ENCODE results near the gene MRPS25.

MRPS25 gene

DNA sequence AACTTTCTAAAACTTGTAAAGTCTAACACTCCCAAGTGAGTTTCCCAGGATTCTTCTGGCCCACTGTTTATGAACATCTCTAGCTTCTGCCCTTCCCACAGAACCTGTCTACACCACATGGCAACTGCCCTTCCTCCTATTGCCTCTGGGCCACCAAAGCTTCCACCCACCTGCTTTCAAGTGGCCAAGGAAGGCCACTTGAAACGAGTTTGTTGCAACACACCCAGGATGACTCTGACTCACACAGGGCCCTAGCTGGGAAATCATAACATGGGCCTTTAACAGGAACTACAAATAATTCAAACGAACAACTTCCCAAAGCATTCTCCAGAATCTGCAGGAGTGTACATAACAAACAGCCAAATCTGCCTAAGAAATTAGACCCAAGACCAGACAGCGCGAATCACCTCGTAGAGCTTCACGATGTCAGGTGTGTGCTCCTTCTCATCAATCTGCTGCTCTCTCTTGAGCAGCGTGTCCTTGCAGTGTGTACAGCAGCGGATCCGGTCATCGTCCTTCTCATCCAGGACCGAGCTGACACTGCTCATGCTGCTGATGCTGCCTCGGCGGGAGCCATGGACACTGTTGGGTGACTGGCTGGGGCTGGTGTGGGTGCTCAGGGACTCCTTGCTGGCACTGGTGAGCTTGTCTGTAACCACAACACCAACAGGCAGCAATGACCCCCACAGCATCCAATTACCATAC, 17.0 kb upstream of the MRPS25 start:
- no peak for DNase-seq (ENCODE audit: low read depth)

DNA sequence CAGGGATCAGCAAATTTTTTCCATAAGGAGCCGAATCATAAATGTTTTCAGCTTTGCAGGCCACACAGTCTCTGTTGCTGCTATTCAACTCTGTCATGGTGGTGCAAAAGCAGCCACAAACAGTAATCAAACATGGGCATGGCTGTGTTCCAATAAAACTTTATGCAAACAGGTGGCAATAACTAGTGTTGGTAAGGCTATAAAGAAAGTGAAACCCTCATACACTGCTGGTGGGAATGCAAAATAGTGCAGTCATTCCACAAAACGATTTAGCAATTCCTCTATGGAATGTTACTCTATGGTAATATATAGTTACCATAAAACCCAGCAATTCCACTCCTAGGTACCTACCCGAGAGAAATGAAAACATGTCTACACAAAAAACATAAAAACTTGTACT, 14.0 kb upstream of the MRPS25 start:
- DNase-seq (ENCODE audit: low read depth) = no peak

GRCh38 chr3:15074500-15074899, 9.4 kb upstream of the MRPS25 start:
- no peak for DNase-seq (ENCODE audit: low read depth)

DNA sequence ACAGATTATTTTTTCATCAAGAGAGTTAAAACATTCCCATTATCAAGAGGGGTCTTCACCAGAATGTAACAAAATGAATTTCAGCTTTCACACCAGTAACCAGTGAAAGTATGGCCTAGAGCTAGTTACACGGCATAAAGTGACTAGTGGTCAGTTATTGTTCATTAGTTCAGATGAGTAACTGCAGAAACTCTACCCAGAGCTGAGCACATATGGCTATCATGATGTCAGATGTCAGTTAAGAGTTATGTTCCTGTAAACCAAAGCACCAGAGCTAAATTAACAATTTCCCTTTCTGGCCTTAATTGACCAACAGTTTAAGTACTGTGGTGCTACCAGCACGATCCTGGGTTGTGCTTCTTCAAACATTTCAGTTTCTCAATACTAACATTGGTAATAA, 6.6 kb upstream of the MRPS25 start:
- no peak for DNase-seq (ENCODE audit: low read depth)

- no peak for DNase-seq (ENCODE audit: low read depth)
Observed at GRCh38 chr3:15069441-15069840, 4.3 kb upstream of the MRPS25 start.

- DNase-seq (ENCODE audit: low read depth) = no peak
Observed at GRCh38 chr3:15066467-15066866, 1.4 kb upstream of the MRPS25 start.

GRCh38 chr3:15065550-15066007, 464 bp upstream of the MRPS25 start:
- DNase-seq (ENCODE audit: low read depth) = no peak

DNA sequence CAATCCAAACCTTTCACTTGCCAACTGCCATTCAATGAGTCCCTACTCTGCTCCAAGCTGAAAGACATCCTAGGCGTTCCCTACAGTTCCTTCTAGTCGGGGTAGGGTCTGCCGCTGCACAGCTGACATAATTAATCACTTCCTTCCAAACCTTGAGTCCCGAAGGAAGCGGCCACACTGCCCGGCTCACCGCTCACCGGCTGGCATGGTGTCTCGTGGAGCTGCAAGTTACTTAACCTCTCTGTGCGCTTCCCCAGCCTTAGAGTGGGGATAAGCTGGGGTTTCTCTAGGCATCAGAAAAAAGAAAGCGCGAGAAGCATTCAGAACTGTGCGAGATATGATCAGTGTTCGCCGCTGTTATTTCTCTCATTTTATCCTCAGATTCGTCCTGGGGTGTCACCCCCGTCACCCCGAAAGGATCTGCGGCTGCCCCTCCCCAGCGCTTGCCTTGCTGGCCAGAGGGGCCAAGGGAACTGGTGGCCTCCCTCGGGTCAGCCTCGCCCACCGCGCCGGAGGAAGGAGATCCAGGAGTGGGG, 748 bp downstream of the MRPS25 start:
- no peak for DNase-seq (ENCODE audit: low read depth)

GRCh38 chr3:15063656-15064286, 1.3 kb downstream of the MRPS25 start:
- DNase-seq (ENCODE audit: low read depth) = no peak

DNA sequence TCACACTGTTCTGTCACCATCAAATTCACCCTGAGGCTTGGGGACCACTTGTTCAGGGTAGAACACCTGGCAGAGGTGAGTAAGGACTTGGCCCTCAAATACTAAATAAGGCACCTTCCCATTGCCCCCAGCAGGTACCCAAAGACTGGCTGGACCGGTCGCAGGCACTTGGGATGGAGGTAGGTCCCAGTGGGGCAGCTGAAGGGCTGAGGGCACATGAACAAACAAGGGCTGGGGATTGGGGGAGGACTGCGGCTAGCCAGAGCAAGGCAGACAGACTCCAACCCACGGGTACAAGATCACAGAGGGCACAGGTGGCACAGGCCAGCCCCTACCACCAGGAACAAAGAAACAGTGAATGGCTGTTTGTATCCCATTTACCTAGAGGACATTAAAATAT, 1.9 kb downstream of the MRPS25 start:
- no peak for DNase-seq (ENCODE audit: low read depth)

DNA sequence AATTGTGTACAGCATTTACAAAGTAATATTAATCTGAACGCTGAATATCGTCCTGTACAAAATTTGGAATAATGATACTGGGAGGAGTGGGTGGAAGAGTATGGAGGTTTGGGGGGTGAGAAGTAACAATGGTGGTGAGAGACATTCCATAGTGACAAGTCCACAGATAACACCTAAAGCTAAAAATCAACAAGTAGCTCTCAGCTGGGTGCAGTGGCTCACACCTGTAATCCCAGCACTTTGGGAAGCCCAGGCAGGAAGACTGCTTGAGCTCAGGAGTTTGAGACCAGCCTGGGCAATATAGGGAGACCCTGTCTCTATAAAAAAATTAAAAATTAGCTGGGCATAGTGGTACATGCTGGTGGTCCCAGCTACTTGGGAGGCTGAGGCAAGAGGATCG, 5.1 kb downstream of the MRPS25 start:
- no peak for DNase-seq (ENCODE audit: low read depth)

- no peak for DNase-seq (ENCODE audit: low read depth)
Observed at GRCh38 chr3:15056676-15057404, 8.3 kb downstream of the MRPS25 start.

DNA sequence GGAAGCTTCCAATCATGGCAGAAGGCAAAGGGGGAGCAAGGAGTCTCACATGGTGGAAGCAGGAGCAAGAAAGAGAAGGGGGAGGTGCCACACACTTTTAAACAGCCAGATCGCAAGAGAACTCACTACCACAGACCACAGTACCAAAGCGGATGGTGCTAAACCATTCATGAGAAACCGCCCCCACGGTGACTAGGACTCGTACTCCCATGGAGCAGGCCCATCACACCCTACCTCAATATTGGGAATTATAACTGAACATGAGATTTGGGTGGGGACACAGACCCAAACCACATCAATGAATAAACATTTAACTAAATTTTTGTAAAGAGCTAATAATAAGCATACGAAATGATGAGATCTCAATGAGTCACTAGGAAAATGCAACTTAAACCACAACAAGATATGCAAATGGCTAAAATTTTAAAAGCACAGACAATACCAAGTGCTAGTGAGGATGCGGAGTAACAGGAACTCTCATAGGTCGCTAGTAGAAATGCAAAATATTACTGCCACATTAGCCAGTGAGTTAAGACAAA, 10.0 kb downstream of the MRPS25 start:
- DNase-seq (ENCODE audit: low read depth) = peak; percentile 34

GRCh38 chr3:15053541-15053940, 11.6 kb downstream of the MRPS25 start:
- no peak for DNase-seq (ENCODE audit: low read depth)

DNA sequence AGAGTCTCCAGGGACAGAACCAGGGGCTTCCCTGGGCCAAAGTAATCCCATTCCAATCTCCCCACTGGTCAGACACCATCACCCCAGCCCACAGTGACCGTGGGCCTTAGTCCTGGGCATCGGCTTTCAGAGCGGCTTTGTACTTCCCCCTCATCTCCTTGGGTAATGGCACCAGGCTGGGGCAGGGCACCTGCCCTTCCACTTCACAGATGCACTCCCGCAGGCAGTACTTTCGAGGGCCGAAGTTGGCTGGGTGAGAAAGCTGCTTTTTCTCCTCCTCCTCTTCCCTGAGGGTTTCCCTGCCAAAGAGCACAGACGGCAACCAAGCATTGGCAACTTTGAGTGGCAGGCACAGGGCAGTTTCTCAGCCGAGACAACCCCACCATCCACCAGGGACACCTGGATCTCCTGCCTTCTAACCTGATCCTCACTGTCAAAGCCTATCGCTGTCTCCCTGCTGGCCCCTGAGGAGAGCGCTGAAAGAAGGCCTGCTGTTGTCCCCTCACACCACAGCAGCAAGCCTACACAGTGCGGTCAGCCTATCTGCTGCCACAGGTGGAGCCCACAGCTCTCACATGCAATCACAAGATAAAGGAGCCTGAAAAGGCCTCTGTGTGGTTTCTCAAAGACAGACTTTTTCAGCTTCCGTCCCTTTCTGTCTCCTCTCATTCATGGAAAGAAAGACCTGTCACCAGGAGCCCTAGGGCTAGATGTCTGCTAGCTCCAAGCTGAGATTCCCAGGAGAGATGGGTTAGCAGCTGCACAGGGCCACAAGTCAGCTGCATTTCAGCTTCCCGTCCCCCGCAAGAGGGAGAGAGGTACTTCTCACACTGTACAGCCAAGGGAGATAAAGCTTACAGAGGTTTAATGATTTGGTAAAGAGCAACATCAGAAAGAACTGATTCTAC, 12.5 kb downstream of the MRPS25 start:
- no peak for DNase-seq (ENCODE audit: low read depth)

DNA sequence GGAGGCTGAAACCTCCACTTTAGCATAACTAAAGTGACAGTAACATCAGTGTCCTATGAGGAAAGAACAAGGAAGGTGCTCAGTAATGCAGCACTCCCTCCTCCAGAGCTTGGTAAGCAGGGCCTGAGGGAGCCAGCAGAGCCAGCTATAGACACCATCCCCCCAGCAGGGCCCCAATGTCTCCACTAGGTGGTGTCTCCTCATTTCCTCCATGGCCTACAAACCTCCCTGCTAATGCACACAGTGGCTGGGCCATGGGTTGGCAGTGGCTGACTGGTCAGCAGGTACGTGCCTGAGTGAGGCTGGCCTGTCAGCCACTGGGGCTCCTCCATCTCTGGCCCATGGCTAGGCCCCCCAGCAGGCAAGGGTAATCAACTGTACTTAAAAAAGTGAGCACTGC, 13.6 kb downstream of the MRPS25 start:
- DNase-seq (ENCODE audit: low read depth) = no peak

DNA sequence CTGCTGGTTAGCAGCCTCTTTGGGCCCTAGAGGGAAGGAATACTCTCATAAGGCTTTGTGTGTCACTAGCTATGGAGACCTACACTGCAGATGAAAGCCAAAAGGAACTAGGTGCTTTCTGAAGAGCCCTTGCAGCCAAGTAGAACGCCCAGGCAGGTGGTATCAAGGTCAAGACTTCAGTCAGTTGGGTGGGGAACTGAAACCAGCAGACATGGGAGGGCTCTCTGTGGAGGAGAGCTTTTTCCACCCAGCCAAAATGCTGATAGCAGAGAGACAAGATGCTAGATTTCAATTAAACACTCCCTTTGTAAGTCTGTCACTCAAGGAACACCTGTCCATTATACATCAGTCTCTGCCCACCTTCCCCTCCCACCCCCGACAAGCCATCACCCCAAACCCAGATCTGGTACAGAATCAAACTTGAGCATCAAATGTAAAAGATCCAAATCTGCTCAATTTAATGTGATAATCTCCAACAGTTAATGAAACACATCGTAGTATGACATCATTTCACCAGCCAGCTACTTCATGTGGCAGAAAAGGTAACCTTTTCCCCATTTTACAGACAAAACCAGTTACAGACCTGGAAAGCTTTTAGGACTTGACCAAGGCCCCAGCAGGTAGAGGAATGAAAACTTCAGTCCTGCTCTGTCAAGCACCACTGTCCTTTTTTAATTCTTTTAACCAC, 14.6 kb downstream of the MRPS25 start:
- no peak for DNase-seq (ENCODE audit: low read depth)

DNA sequence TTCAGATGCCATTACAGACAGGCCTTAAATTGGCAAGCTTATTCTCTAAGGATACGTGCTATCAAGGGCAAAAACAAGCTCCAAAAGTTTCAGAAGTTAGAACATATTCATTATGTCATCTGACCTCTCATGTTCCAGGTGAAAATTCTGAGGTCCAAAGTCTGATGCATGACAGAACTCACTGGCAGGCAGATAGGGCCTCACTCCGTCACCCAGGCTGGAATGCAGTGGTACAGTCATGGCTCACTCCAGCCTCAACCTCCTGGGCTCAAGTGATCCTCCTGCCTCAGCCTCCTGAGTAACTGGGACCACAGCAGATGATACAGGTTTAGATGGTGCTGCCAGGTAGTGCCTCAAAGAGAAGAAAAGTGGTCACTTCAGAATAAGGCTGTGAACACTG, 15.5 kb downstream of the MRPS25 start:
- no peak for DNase-seq (ENCODE audit: low read depth)

- DNase-seq (ENCODE audit: low read depth) = no peak
Observed at GRCh38 chr3:15045667-15046066, 19.4 kb downstream of the MRPS25 start.

- DNase-seq (ENCODE audit: low read depth) = no peak
Observed at GRCh38 chr3:15044326-15044725, 20.8 kb downstream of the MRPS25 start.

Measured in stimulated activated CD8-positive, alpha-beta memory T cell treated with anti-CD3 and anti-CD28 coated beads, Interleukin-12 subunit alpha, Interleukin-12 subunit beta, amount 100 ng/mL, for 4 hours (primary cell).